ENCODE results near the gene AGRN.

DNA sequence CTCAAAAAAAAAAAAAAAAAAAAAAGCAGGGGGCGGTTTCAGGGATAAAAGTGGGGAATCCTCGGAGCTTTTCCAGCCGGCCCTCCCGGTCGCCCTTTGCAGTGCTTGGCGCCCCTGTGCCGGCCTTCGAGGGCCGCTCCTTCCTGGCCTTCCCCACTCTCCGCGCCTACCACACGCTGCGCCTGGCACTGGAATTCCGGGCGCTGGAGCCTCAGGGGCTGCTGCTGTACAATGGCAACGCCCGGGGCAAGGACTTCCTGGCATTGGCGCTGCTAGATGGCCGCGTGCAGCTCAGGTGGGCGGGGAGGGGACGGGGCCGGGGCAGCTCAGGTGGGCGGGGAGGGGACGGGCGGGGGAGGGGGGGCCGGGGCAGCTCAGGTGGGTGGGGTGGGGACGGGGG lies 28.8 kb downstream of the AGRN start:
- TF ChIP-seq, protein P1, sequence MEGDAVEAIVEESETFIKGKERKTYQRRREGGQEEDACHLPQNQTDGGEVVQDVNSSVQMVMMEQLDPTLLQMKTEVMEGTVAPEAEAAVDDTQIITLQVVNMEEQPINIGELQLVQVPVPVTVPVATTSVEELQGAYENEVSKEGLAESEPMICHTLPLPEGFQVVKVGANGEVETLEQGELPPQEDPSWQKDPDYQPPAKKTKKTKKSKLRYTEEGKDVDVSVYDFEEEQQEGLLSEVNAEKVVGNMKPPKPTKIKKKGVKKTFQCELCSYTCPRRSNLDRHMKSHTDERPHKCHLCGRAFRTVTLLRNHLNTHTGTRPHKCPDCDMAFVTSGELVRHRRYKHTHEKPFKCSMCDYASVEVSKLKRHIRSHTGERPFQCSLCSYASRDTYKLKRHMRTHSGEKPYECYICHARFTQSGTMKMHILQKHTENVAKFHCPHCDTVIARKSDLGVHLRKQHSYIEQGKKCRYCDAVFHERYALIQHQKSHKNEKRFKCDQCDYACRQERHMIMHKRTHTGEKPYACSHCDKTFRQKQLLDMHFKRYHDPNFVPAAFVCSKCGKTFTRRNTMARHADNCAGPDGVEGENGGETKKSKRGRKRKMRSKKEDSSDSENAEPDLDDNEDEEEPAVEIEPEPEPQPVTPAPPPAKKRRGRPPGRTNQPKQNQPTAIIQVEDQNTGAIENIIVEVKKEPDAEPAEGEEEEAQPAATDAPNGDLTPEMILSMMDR (IDR thresholded peaks at IDR 0.05): no peak
- TF ChIP-seq POLR2AphosphoS5 (IDR thresholded peaks at IDR 0.05): no peak

All from esophagus muscularis mucosa (tissue), 3 donors.